K562 (cell line): Measurements from ENCODE around the gene AP4S1. TPM values are rescaled to one million over a fixed set of nuclear protein-coding genes. Genes with fewer than 3 reads are reported as not detected.

Experiments
- ATAC-seq: fragments of 200-7000 bp; cut with Tn5 transposase; 3 replicates; pipeline ENCODE4 v1.9.1; 2020; ENCODE audit warnings: moderate library complexity
- BruUV-seq: library from RNA; stranded (reverse); fragments of 400-500 nt; replicated peaks from 2 replicates; lab custom pipeline; 2021; lab: Mats Ljungman, UMichigan
- CTCF ChIA-PET: fragments of 300-600 bp; formaldehyde crosslinking; extraction: SDS; loops from one replicate; lab custom pipeline; 2021; ENCODE audit warnings: low intra/inter-chr PET ratio; lab: Yijun Ruan, JAX
- POLR2A ChIA-PET: fragments of 300-600, 350-650 bp; sonication (Branson Sonifier 250); formaldehyde crosslinking; extraction: SDS; loops from one replicate; lab custom pipeline; 2021; ENCODE audit warnings: antibody characterized with exemption, inconsistent platforms; lab: Yijun Ruan, JAX
- DNase-seq, 4 experiments: peaks; one replicate each; pipeline versions ENCODE4 v3.0.0 to v3.0.0-alpha.2; 2011 to 2018; ENCODE audit warnings: low spot score in 3 of 4, mixed read lengths in 3 of 4; ENCODE audit errors: extremely low read depth in 1 of 4
- FAIRE-seq: peaks from 2 replicates; lab custom pipeline; 2011; peaks lifted over from hg19 to GRCh38; lab: Jason Lieb, UNC
- H2AFZ ChIP-seq: 2 replicates; pipeline ENCODE4 v1.6.0; 2011; ENCODE audit warnings: low read depth, low read length, control low read depth, inconsistent platforms
- H3K27ac ChIP-seq: fragments of 200-600 bp; 3 replicates; pipeline ENCODE4 v1.8.0; 2011; ENCODE audit warnings: low read depth, mild to moderate bottlenecking, control low read depth, inconsistent platforms, low read length, moderate library complexity, mixed read lengths; ENCODE audit errors: extremely low read depth
- H3K27me3 ChIP-seq, 2 experiments: fragments of 300-600 bp in 1 of 2; 2 replicates in 1 of 2; 3 replicates in 1 of 2; pipeline versions ENCODE4 v1.6.0 to v1.8.0; 2011; ENCODE audit warnings: inconsistent platforms in 2 of 2, low read length in 2 of 2, mild to moderate bottlenecking in 1 of 2, mixed read lengths in 1 of 2, moderate library complexity in 1 of 2; ENCODE audit not compliant: control insufficient read depth in 2 of 2, insufficient read depth in 2 of 2
- H3K36me3 ChIP-seq: fragments of 300-600 bp; 3 replicates; pipeline ENCODE4 v1.8.0; 2011; ENCODE audit warnings: mild to moderate bottlenecking, low read length, inconsistent platforms; ENCODE audit not compliant: control insufficient read depth, insufficient read depth
- H3K4me1 ChIP-seq, 2 experiments: fragments of 200-600 bp in 1 of 2; replicated peaks in 1 of 2; 2 replicates in 1 of 2; 3 replicates in 1 of 2; pipeline versions ENCODE4 v1.5.1 to v1.8.0; 2011; ENCODE audit warnings: inconsistent platforms in 2 of 2, low read length in 2 of 2, mild to moderate bottlenecking in 1 of 2, mixed read lengths in 1 of 2, moderate library complexity in 1 of 2; ENCODE audit not compliant: control insufficient read depth in 2 of 2, insufficient read depth in 2 of 2
- H3K4me2 ChIP-seq: 2 replicates; pipeline ENCODE4 v1.6.1; 2011; ENCODE audit warnings: low read length, control low read depth, inconsistent platforms, mixed read lengths; ENCODE audit not compliant: insufficient read depth
- H3K4me3 ChIP-seq: fragments of 200-600 bp; sonication (generic), shearing (Covaris generic); 2 replicates; pipeline ENCODE4 v1.5.1; 2016; ENCODE audit warnings: control low read depth, inconsistent platforms
- H3K79me2 ChIP-seq: fragments of 200-600 bp; 3 replicates; pipeline ENCODE4 v1.8.0; 2011; ENCODE audit warnings: low read length, inconsistent platforms; ENCODE audit not compliant: control insufficient read depth, insufficient read depth
- H3K9ac ChIP-seq, 2 experiments: 2 replicates each; pipeline versions ENCODE4 v1.6.0 to v1.6.1; 2011; ENCODE audit warnings: low read depth in 2 of 2, low read length in 2 of 2, control low read depth in 1 of 2, inconsistent platforms in 1 of 2, mild to moderate bottlenecking in 1 of 2, mixed read lengths in 1 of 2; ENCODE audit not compliant: insufficient read depth in 1 of 2
- H3K9me1 ChIP-seq: one replicate; pipeline ENCODE4 v1.6.0; 2011; ENCODE audit warnings: inconsistent platforms, mild to moderate bottlenecking, low read length, moderate library complexity; ENCODE audit not compliant: control insufficient read depth, insufficient read depth
- H3K9me3 ChIP-seq: replicated peaks from 2 replicates; pipeline ENCODE4 v1.5.1; 2011; ENCODE audit warnings: low read depth, low read length, inconsistent platforms; ENCODE audit not compliant: control insufficient read depth, insufficient read depth
- H4K20me1 ChIP-seq: replicated peaks from 2 replicates; pipeline ENCODE4 v1.6.1; 2011; ENCODE audit warnings: low read length, inconsistent platforms, mixed read lengths; ENCODE audit not compliant: control insufficient read depth, insufficient read depth
- CEBPG ChIP-seq, 3 experiments: fragments of 200-800 bp in 1 of 3; sonication (Bioruptor generic) in 1 of 3; sonication (generic) in 1 of 3; formaldehyde crosslinking in 1 of 3; IDR thresholded peaks in 2 of 3; conservative IDR thresholded peaks in 1 of 3; 2 replicates each; pipeline versions ENCODE4 v1.6.1 to v1.8.0; 2016 to 2022; ENCODE audit warnings: missing compliant biosample characterization in 2 of 3, missing genetic modification characterization in 2 of 3, mild to moderate bottlenecking in 1 of 3, missing genetic modification reagents in 1 of 3
- KLF6 ChIP-seq: fragments of 250-450 bp; sonication (Bioruptor Pico); IDR thresholded peaks from 2 replicates; pipeline ENCODE4 v1.4.0; 2020; ENCODE audit warnings: mild to moderate bottlenecking, moderate library complexity, borderline replicate concordance
- MAZ ChIP-seq, 2 experiments: fragments of 450-650 bp in 1 of 2; sonication (generic) in 1 of 2; formaldehyde crosslinking; IDR thresholded peaks in 1 of 2; conservative IDR thresholded peaks in 1 of 2; 2 replicates each; pipeline versions ENCODE4 v1.4.0 to v1.5.0; 2020; ENCODE audit warnings: mild to moderate bottlenecking in 1 of 2, missing genetic modification reagents in 1 of 2
- MNT ChIP-seq, 2 experiments: fragments of 450-650 bp; conservative IDR thresholded peaks; 2 replicates each; pipeline ENCODE4 v1.6.1; 2017; ENCODE audit warnings: mild to moderate bottlenecking in 2 of 2, moderate library complexity in 2 of 2
- PKNOX1 ChIP-seq: fragments of 450-650 bp; IDR thresholded peaks from 2 replicates; pipeline ENCODE4 v1.6.1; 2016
- THRA ChIP-seq: fragments of 450-650 bp; IDR thresholded peaks from 2 replicates; pipeline ENCODE4 v1.6.1; 2017; ENCODE audit warnings: mild to moderate bottlenecking, moderate library complexity
- TOE1 ChIP-seq, 2 experiments: fragments of 450-650 bp in 1 of 2; sonication (generic) in 1 of 2; formaldehyde crosslinking in 1 of 2; IDR thresholded peaks; 2 replicates each; pipeline versions ENCODE4 v1.7.1 to v1.8.0; 2016 to 2022; ENCODE audit warnings: borderline replicate concordance in 2 of 2, mild to moderate bottlenecking in 2 of 2, antibody characterized with exemption in 1 of 2, inconsistent platforms in 1 of 2, low read depth in 1 of 2, missing genetic modification reagents in 1 of 2, moderate library complexity in 1 of 2
- WGBS: fragments of 100-300 bp; shearing (Covaris generic); methylation state at CpG from one replicate; pipeline ENCODE4 v1.1.6; 2016; ENCODE audit warnings: low coverage, mixed read lengths; ENCODE audit not compliant: insufficient coverage; ENCODE audit errors: missing lambda C conversion rate; 5-methylcytosine and 5-hydroxymethylcytosine counted together
- in situ Hi-C: fragments of 300-500 bp; cut with MboI; formaldehyde crosslinking; loops from 4 replicates; pipeline ENCODE4 v1.15.0; 2018; ENCODE audit warnings: inconsistent platforms, mixed read lengths
- intact Hi-C: fragments of 100-400 bp; cut with micrococcal nuclease; formaldehyde crosslinking; loops from 2 replicates; pipeline ENCODE4 v1.14.2; 2022
- polyA plus RNA-seq, 8 experiments: library from polyadenylated mRNA; depleted of rRNA in 4 of 8; stranded (reverse) in 5 of 8; unstranded in 3 of 8; fragments of >200 nt; fragmentation: Nextera tagmentation in 2 of 8; fragmentation: Illumina TruSeq in 1 of 8; extraction: Ambion mirVana in 2 of 8; extraction: Trizol in 1 of 8; gene quantifications; 2 replicates each; pipeline versions ENCODE4 v1.2.1 to v1.2.3, GENCODE V29; 2011 to 2014; ENCODE audit warnings: inconsistent platforms in 1 of 8, missing spikeins in 1 of 8
- total RNA-seq, 7 experiments: library from RNA; depleted of rRNA in 6 of 7; stranded (reverse); fragments of >200 nt in 6 of 7; fragmentation: Illumina TruSeq in 2 of 7; extraction: Trizol in 2 of 7; gene quantifications; 2 replicates each; pipeline versions ENCODE4 v1.2.1 to v1.2.3, GENCODE V29; 2011 to 2021; ENCODE audit warnings: low replicate concordance in 1 of 7

AP4S1 gene
- total and polyA plus RNA-seq, 9 of the 15 experiments (the other 6 are each of a cell fraction or from before 2014, with no cell fraction given): 3.7 to 7.8 (median 5.9) TPM

- 71% methylated on average over 6 of the region's 6 CpGs for WGBS
- Histone ChIP-seq H3K4me3 (no peak overlapping the region), H3K79me2 (no peaks in the 10 kb centered on the region), H3K9me3 (no peaks in the 10 kb centered on the region), H3K9ac (no peak overlapping the region), H2AFZ (no peak overlapping the region), H3K4me2 (no peak overlapping the region), H3K27ac (no peak overlapping the region), H4K20me1 (no peaks in the 10 kb centered on the region), H3K27me3 (no peaks in the 10 kb centered on the region), H3K4me1 (no peaks in the 10 kb centered on the region), H3K36me3 (peaks cover 33% of the 10 kb centered on the region), H3K9me1 (no peaks in the 10 kb centered on the region)
- POLR2A ChIA-PET: no interaction called here
- CTCF ChIA-PET: no interaction called here
- in situ Hi-C loops (no loop called here), intact Hi-C loops (no loop called here)
- BruUV-seq: no TSS peak
- no peak for FAIRE-seq
- peak; percentile 16; the same call in 1 of the 3 replicates for ATAC-seq
- TF ChIP-seq PKNOX1 (no peak), CEBPG (CRISPR knock-in tag; IDR thresholded peaks at IDR 0.05) (peak; percentile 26; the same call in 1 of the 2 replicates), CEBPG (tag; conservative IDR thresholded peaks at IDR 0.05 in 1 of 2, IDR thresholded peaks at IDR 0.05 in 1 of 2) (no peak; a peak in 1 of 4 replicates), MNT (conservative IDR thresholded peaks at IDR 0.05) (no peak), KLF6 (CRISPR knock-in tag) (no peak), TOE1 (IDR thresholded peaks at IDR 0.05; ENCODE audit: borderline replicate concordance) (no peak), TOE1 (CRISPR knock-in tag; IDR thresholded peaks at IDR 0.05; ENCODE audit: borderline replicate concordance, low read depth) (no peak), THRA (no peak), MAZ (CRISPR knock-in tag; conservative IDR thresholded peaks at IDR 0.05 in 1 of 2, IDR thresholded peaks at IDR 0.05 in 1 of 2) (no peak)
- DNase-seq: no peak
These were observed 70.8 kb downstream of the AP4S1 start for GRCh38 chr14:31096255-31096654.
